GM21528 (cell line): ENCODE data around the gene TWF1.
A peak's percentile ranks its signal among the peaks of the same experiment; 100 is the strongest.
"Not testable (repeated sequence)": the region's sequence is repeated elsewhere in the genome, so short reads cannot be mapped to it uniquely, and the experiment has no call there.

Source experiments
- ATAC-seq: cut with Tn5 transposase; IDR thresholded peaks from one replicate; pipeline ENCODE4 v1.9.1; 2021; ENCODE audit warnings: mild to moderate bottlenecking, moderate library complexity; ENCODE audit not compliant: unreplicated experiment, low FRiP score

The TWF1 gene

DNA sequence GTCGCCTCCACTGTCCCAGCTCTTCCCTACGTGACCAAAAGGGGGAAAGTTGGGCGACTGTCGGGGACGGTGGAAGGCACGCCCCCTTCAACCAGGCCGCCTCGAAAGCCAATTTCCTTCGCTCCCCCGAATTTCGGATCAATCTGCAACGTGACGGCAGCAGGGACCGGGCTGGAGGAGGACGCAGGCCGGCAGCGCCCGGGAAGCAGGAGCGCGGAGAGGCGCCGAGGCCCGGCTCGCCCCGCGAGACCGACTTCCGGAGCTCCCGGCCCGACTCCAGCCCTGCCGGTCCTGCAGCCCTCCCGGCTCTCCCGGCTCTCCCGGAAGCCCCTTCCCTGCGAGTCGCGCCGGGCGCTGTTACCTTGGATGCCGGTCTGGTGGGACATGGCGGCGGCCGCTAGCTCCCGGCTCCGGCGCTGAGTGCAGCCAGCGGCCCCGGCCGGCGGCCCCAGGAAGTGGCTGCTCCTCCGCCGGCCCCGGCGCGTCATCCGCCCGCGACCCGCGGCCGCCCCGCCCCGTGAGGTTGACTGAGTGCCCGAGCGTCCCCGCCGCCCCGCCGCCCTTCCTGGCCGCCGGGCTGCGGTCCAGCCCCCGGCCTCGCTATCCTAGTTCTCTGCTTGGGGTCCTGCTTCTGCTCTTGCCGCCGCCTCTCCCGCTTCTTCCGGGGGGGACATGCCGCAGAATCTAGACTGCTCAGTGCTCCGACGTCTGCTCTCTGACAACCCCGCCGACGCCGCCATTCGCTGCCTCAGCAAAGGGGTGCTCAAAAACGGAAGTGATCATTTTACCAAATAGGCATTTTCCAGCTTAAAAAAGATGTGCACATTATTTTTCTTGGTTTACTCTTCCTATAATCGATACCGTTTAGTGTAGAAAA is at the start of gene TWF1:
TSS of gene TWF1 (minus strand) at position 458 of the 877 bp plus-strand sequence. CDS start at position 386, 72 bp downstream.
- peak; percentile 96 for ATAC-seq

DNA sequence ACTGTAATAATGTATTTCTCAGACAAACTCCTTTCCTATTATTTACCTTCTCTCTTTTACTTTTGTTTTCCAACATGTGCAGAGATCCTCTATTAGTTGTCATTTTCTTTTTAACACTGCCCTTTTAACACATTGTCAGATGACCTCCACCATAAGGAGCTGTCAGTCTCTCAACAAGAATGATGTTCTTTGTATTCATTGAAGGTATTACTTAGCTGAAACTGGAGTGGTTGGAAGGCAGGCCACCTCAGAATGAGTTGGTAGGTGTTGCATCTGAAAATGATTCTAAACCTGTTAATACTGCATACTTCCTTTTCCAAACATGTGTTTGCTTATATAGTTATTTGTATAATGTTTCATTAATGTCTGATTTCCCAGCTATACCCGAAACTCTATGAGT is 46.6 kb upstream of the TWF1 start:
- ATAC-seq = no peak

- ATAC-seq = no peak
Observed at GRCh38 chr12:43848786-43849185, 42.7 kb upstream of the TWF1 start.

DNA sequence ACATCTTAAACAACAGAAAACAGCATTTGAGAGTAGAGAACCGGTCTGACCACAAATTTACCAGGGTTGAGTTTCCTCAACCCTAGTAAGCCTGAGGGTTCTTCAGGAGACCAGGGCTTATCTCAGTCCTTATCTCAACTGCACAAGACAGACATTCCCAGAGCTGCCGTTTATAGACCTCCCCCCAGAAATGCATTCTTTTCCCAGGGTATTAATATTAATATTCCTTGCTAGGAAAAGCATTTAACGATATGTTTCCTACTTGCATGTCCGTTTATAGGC is 42.0 kb upstream of the TWF1 start:
- ATAC-seq = no peak

DNA sequence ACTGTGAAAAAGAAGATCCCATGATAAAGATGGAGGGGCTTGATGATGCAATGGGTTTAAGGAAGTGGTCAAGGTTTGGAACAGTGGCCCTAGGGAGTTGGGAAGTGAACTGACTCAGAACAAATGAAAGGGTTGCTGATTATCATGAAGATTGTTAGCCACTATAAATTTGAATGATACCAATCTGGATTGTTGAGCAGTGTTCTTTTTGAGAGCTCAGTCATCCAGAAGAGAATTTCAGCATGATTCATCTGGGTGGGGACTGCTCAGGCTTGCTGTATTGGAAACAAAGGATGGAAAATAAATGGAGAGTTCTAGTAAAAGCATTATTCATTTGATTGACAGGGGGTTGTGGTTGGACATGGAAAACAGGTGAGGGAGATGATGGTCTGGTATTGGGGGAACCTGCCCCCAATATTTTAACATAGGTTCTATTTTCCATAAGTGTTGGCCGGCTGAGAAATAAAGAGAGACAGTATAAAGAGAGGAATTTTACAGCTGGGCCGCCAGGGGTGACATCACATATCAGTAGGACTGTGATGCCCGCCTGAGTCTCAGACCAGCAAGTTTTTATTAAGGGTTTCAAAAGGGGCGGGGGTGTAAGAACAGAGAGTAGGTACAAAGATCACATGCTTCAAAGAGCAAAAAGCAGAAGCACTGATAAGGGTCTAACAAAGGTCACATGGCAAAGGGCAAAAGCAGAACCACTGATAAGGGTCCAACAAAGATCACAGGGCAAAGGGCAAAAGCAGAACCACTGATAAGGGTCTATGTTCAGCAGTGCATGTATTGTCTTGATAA is 41.5 kb upstream of the TWF1 start:
- ATAC-seq = not testable (repeated sequence)

DNA sequence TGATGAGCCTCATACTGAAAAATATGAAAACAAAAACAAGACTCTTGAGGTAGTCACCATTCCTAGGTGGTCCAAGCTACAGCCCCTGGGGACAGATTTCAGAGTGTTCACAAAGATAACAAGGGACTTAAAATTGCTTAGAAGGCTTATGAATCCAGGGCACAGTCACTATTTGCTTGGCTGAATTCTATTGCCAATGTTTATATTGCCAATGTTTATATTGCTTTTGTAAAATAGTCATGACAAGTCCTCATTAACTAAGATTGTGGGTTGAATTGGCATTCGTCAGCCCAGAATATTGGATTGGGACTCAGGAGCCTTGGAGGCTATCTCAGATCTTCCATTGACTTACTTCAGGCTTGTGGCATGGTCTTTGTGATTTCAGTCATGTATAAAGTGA is 36.1 kb upstream of the TWF1 start:
- no peak for ATAC-seq

DNA sequence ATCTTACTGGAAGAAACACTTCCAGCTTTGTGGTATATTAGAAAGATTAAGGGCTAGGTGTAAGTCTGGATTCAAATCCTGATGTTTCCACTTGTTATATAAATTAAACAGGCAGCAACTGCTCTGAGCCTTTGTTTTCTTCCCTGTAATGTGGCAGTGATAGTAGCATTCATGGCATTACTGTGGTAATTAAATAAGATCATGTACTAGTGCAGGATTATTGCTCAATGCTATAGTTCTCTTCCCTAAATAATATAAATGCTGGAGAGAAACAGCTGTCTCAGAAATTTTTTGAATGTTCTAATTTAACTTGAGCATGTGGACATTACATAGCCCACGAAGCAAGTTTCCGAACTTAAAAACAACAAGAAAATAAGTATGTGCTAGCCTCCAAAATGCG is 35.1 kb upstream of the TWF1 start:
- ATAC-seq = no peak

- no peak for ATAC-seq
Observed at GRCh38 chr12:43840338-43840737, 34.2 kb upstream of the TWF1 start.

DNA sequence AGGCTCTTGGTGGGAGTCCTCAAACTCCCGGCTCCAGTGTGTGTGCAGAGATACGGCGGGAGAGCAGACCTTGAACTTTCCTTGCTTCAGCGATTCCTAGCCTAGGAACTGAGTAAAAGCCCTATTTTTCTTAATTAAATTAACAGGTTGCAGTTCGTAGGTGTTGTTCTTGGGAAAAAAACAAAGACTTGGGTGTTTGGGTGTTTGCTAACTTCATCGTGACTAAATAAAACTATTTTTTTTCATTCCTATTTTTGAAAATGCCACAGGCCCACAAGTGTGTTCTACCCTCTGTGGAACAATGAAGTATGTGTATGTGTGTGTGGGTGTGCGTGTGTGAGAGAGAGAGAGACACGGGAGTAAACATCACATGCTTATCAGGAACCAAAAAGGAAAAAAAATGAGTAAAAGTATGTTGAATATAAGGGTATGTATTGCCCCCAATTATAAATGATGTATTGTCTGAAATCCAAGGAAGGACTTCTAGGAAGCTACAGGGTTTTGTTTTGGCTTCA is 30.4 kb upstream of the TWF1 start:
- ATAC-seq = peak; percentile 42

GRCh38 chr12:43835656-43836474 is 29.7 kb upstream of the TWF1 start, which contains the start of gene TMEM117:
Gene TMEM117, plus strand, starts transcription at chr12:43836081.
- peak; percentile 84 for ATAC-seq

DNA sequence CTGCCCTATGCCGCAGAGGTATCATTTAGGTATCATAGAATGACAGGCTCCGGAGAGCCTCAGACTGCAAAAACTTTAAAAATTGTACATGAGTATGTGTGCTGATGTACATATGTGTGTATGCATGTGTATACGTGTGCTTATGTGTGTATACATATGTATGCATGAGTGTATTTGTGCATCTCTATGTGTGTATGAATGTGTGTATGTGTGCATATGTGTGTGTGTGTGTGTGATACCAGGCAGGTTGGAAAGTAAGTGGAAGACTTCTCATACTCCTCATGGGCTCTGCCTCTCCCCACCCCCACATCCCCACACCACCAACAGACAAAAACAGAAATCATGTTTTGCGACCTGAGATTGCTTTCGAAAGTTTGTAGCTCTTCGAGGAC is 29.1 kb upstream of the TWF1 start:
- ATAC-seq = peak; percentile 8

DNA sequence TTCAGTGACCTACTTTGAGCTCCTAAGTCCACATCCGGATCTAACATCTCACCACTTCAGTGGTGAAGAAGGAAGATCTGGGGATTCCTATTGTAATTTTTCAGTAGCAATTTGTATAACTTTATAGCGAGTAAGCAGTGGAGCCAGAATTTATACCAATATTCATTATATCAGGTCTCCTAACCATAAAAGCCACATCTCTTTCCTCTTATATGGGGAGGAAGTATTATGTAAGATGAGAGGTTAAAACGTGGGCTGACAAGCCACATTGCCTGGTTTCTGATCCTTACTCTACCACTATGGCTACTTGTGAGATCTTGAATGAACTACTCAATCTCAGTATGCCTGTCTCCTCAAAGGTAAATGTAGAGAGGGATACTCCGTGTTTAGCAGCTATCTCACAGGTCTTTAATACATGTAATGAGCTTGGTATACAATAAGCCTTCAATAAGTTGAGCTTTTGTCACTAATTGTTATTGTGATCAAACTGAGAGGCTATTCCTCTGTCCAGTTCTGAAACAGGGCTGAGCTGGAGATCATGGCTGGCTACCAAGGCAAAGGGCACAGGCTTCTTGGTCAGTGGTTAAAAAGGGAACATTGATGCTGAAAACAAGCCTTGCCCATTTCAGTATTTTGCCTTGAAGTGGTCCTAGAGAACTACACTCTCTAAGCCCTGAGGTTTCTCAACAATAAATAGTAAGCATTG is 26.5 kb upstream of the TWF1 start:
- no peak for ATAC-seq

DNA sequence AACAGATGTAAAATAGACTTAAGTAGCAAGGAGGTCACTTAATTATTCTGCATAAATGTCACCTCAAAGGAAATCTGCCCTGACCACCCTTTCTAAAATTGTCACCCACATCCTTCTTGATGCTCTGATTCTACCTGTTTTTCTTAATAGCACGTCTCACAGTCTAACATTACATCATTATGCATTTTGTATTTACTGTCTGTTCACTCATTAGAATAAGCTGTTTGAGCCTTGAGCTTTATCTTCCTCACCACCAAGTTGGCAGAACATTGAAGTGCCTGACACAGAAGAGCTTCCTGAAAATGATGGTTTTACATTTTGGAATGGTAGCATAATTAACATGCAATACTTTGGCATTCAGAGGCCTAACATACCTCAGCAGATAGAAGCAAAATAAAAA is 21.0 kb upstream of the TWF1 start:
- no peak for ATAC-seq

DNA sequence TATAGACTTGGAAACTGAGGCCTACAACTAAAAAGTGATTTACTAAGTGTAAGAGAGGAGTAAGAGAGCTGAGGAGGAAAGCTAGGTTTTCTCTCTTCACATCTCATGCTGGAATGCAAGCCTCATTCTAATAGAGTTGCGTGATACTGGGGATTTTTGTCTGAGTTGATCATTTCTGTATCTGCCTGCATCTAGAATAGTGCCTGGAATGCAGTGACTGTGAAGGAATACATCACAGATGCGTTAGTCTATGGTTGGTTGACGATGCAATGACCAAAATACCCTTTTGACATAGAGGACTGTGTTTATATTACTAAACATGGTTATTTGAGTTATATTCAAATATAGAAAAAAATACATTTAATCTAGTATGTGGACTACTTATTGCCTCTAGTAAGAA is 20.6 kb upstream of the TWF1 start:
- no peak for ATAC-seq

DNA sequence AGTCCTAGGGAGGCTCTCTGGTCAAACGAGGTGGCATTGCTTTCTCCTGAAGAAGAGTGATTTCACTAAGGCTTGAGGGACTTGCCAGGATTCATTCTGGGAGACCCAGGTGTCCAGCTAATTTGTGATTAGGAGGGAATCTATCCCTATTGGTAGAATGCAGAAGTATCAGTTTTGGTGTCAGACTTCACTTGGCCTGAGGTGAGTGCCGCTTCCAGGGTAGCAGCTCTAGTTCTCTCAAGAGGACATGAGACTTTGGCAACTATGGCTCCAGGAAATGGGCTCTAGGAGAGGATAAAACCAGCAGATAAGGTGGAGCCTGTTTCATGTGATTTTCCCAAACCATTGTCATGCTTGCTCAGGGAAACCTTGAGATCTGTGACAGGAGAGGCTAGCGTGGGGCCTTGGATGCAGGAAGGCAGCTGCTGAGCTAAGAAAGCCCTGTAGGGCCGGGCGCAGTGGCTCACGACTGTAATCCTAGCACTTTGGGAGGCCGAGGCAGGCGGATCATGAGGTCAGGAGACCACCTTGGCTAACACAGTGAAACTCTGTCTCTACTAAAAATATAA is 18.2 kb upstream of the TWF1 start:
- ATAC-seq = no peak

DNA sequence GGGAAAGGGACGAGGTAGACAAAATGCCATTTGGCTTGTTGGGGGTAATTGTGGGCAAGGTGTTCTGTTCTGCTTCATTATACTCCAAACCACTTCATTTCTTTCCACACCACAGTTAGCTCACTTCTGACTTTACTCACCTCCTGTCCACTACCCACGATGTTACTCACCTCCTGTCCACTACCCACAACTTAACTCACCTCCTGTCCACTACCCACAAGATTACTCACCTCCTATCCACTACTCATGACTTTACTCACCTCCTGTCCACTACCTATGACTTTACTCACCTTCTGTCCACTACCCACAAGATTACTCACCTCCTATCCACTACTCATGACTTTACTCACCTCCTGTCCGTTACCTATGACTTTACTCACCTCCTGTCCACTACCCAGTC is 10.1 kb upstream of the TWF1 start:
- ATAC-seq = no peak

DNA sequence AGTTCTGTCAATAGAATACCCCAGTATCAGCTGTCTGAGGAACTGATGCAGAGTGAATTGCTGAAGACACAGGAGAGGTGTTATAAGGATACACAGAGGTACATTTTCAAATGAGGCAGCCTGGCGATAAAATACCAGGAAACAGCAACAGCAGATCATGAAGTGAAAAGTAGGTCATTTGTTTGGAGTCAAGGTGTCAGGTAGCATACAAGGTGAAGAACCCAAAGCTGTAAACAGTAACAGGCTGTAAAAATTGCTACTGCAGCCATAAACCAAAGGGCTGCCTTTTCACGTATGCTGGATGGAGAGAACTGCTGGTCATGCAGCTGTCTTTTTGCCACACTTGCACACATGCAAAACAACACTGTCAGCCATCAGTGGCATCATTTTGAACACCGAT is 9.3 kb upstream of the TWF1 start:
- no peak for ATAC-seq

DNA sequence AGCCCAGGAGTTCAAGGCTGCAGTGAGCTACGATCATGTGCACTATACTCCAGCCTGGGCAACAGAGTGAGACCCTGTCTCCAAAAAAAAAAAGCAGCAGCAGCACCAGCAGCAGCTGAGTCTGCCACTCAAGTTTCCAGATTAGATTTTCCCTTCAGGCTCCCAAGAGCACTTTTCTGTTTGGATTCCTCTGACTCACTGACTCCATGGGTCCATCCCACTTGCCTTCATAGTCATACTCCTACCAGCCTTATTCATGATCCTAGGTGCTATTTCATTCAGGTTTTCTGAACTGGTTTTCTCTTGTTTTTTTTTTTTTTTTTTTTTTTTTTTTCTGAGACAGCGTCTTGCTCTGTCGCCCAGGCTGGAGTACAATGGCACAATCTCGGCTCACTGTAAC is 6.8 kb upstream of the TWF1 start:
- no peak for ATAC-seq

DNA sequence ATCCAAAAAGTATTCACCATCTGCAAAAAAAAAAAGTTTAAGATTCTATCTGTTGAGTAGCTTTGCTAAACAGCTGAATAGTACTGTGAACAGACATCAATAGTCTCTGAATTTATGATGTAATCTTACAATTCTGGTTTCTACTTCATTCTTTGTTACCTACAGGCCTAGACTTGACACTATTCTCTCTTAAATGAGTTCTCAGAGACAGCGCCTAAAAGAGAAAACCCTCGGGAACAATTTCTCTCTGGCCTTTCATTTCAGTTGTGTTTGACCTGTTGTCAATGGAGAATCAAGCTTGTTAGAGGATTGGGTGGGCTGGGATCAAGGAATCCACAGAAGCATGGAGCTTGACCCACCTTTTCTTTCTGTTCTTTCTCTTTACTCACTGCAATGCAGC is 5.9 kb upstream of the TWF1 start:
- no peak for ATAC-seq

- ATAC-seq = no peak
Observed at GRCh38 chr12:43807386-43807785, 1.3 kb upstream of the TWF1 start.
